HepG2 (cell line): Measurements from ENCODE around the gene RETREG2.
"Not testable (repeated sequence)": the region's sequence is repeated elsewhere in the genome, so short reads cannot be mapped to it uniquely, and the experiment has no call there.

Experiments
- POLR2AphosphoS5 ChIP-seq: IDR thresholded peaks from 2 replicates; pipeline ENCODE4 v1.6.1; 2012; ENCODE audit warnings: low read depth, low read length
- ZNF747 ChIP-seq: sonication (generic); formaldehyde crosslinking; IDR thresholded peaks from 2 replicates; pipeline ENCODE4 v1.8.1; 2023; ENCODE audit warnings: missing genetic modification reagents, mild to moderate bottlenecking, borderline replicate concordance

DNA sequence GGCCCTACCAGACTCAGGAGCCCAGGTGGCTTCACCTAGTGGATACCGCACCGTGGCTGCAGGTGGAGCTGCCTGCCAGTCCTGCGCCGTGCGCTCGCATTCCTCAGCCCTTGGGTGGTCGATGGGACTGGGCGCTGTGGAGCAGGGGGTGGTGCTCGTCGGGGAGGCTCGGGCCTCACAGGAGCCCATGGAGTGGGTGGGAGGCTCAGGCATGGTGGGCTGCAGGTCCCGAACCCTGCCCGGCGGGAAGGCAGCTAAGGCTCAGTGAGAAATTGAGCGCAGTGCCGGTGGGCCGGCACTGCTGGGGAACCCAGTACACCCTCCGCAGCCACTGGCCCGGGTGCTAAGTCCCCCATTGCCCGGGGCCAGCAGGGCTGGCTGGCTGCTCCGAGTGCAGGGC, 23.3 kb downstream of the RETREG2 start:
- TF ChIP-seq ZNF747 (CRISPR knock-in tag); POLR2AphosphoS5: not testable (repeated sequence)
